Activated CD4-positive, alpha-beta T cell treated with anti-CD3 and anti-CD28 coated beads for 48 hours (primary cell): ENCODE results near the gene LMF1.

Experiments
- DNase-seq: peaks from one replicate; pipeline ENCODE4 v3.0.0-alpha.2; 2020

Gene LMF1

GRCh38 chr16:945271-946047 lies 25.3 kb downstream of the LMF1 start:
- DNase-seq, result no peak

- no peak for DNase-seq
Measured at GRCh38 chr16:943971-944370, 26.8 kb downstream of the LMF1 start.

GRCh38 chr16:942436-943060 lies 28.2 kb downstream of the LMF1 start:
- DNase-seq, result no peak

GRCh38 chr16:939941-940340 lies 30.8 kb downstream of the LMF1 start:
- no peak for DNase-seq

- no peak for DNase-seq
Measured at GRCh38 chr16:939311-939710, 31.5 kb downstream of the LMF1 start.

- DNase-seq, result no peak
Measured at GRCh38 chr16:938752-939151, 32.0 kb downstream of the LMF1 start.

- no peak for DNase-seq
Measured at GRCh38 chr16:938136-938535, 32.6 kb downstream of the LMF1 start.

- no peak for DNase-seq
Measured at GRCh38 chr16:937723-938122, 33.1 kb downstream of the LMF1 start.

GRCh38 chr16:937311-937710 lies 33.5 kb downstream of the LMF1 start:
- no peak for DNase-seq

- no peak for DNase-seq
Measured at GRCh38 chr16:935684-936083, 35.1 kb downstream of the LMF1 start.

GRCh38 chr16:934178-934577 lies 36.6 kb downstream of the LMF1 start:
- DNase-seq, result no peak

- no peak for DNase-seq
Measured at GRCh38 chr16:933581-933980, 37.2 kb downstream of the LMF1 start.

- DNase-seq, result no peak
Measured at GRCh38 chr16:932831-933330, 37.9 kb downstream of the LMF1 start.

- no peak for DNase-seq
Measured at GRCh38 chr16:931626-932500, 38.9 kb downstream of the LMF1 start.

- DNase-seq, result no peak
Measured at GRCh38 chr16:931171-931570, 39.6 kb downstream of the LMF1 start.

- no peak for DNase-seq
Measured at GRCh38 chr16:930511-930910, 40.3 kb downstream of the LMF1 start.

GRCh38 chr16:930076-930475 lies 40.7 kb downstream of the LMF1 start:
- no peak for DNase-seq

- no peak for DNase-seq
Measured at GRCh38 chr16:929227-930073, 41.3 kb downstream of the LMF1 start.

GRCh38 chr16:928526-928925 lies 42.3 kb downstream of the LMF1 start:
- DNase-seq, result no peak

- DNase-seq, result no peak
Measured at GRCh38 chr16:927931-928330, 42.9 kb downstream of the LMF1 start.

- DNase-seq, result no peak
Measured at GRCh38 chr16:927406-927805, 43.4 kb downstream of the LMF1 start.

GRCh38 chr16:926715-927114 lies 44.1 kb downstream of the LMF1 start:
- no peak for DNase-seq

GRCh38 chr16:924806-925205 lies 46.0 kb downstream of the LMF1 start:
- DNase-seq, result no peak
